MM.1S (cell line): ENCODE results near the gene EVX2.

ENCODE experiments used
- DNase-seq: peaks from one replicate; pipeline ENCODE4 v3.0.0-alpha.2; 2015
- H2AFZ ChIP-seq: fragments of 300-600 bp; sonication (generic); 2 replicates; pipeline ENCODE4 v1.6.0; 2016; ENCODE audit warnings: antibody characterized with exemption, low read length
- H3F3A ChIP-seq: fragments of 300-600 bp; sonication (generic); 2 replicates; pipeline ENCODE4 v1.6.1; 2016; ENCODE audit warnings: mild to moderate bottlenecking, antibody characterized with exemption, low read length, moderate library complexity, mixed read lengths; ENCODE audit not compliant: insufficient read depth
- H3K27ac ChIP-seq: fragments of 300-600 bp; sonication (generic); 2 replicates; pipeline ENCODE4 v1.5.1; 2016; ENCODE audit warnings: mild to moderate bottlenecking, low read length
- H3K27me3 ChIP-seq: fragments of 300-600 bp; sonication (generic); replicated peaks from 2 replicates; pipeline ENCODE4 v1.6.0; 2016; ENCODE audit warnings: low read length; ENCODE audit not compliant: insufficient read depth
- H3K36me3 ChIP-seq: fragments of 300-600 bp; sonication (generic); replicated peaks from 2 replicates; pipeline ENCODE4 v1.6.1; 2016; ENCODE audit warnings: mild to moderate bottlenecking, low read length, mixed read lengths; ENCODE audit not compliant: insufficient read depth
- H3K4me1 ChIP-seq: fragments of 300-600 bp; sonication (generic); 2 replicates; pipeline ENCODE4 v1.6.1; 2016; ENCODE audit warnings: low read length, mixed read lengths
- H3K4me2 ChIP-seq: fragments of 300-600 bp; sonication (generic); 2 replicates; pipeline ENCODE4 v1.6.0; 2016; ENCODE audit warnings: low read depth, low read length
- H3K4me3 ChIP-seq: fragments of 300-600 bp; sonication (generic); 2 replicates; pipeline ENCODE4 v1.5.1; 2016; ENCODE audit warnings: low read length, mixed read lengths
- H3K79me2 ChIP-seq: fragments of 300-600 bp; sonication (generic); 2 replicates; pipeline ENCODE4 v1.6.1; 2016; ENCODE audit warnings: mixed run types, low read length, mixed read lengths
- H3K9ac ChIP-seq: fragments of 300-600 bp; sonication (generic); 2 replicates; pipeline ENCODE4 v1.6.1; 2016; ENCODE audit warnings: low read length, mixed read lengths
- H3K9me2 ChIP-seq: fragments of 300-600 bp; sonication (generic); replicated peaks from 2 replicates; pipeline ENCODE4 v1.6.1; 2016; ENCODE audit warnings: mild to moderate bottlenecking, low read length, mixed read lengths; ENCODE audit not compliant: insufficient read depth
- H3K9me3 ChIP-seq: fragments of 300-600 bp; sonication (generic); replicated peaks from 2 replicates; pipeline ENCODE4 v1.6.1; 2016; ENCODE audit warnings: mild to moderate bottlenecking, low read length, mixed read lengths; ENCODE audit not compliant: insufficient read depth
- H4K20me1 ChIP-seq: fragments of 300-600 bp; sonication (generic); 2 replicates; pipeline ENCODE4 v1.6.1; 2016; ENCODE audit warnings: mild to moderate bottlenecking, low read length, moderate library complexity, mixed read lengths; ENCODE audit not compliant: insufficient read depth
- CTCF ChIP-seq: fragments of 300-600 bp; sonication (generic); IDR thresholded peaks from 2 replicates; pipeline ENCODE4 v1.5.1; 2016; ENCODE audit warnings: antibody characterized with exemption, low read length, mixed read lengths
- EZH2 ChIP-seq: fragments of 300-600 bp; sonication (generic); optimal IDR thresholded peaks from 2 replicates; pipeline ENCODE3; 2017; ENCODE audit warnings: low read depth, mild to moderate bottlenecking, antibody characterized with exemption, low read length, mixed read lengths
- EZH2phosphoT487 ChIP-seq: fragments of 300-600 bp; sonication (generic); IDR thresholded peaks from 2 replicates; pipeline ENCODE4 v1.6.1; 2018; ENCODE audit warnings: antibody characterized with exemption, low read length

The EVX2 gene

GRCh38 chr2:176101842-176102241 is 18.1 kb upstream of the EVX2 start:
- Histone ChIP-seq H3K79me2 (no peaks in the 10 kb centered on the region), H3K4me3 (no peak overlapping the region), H3K9ac (no peak overlapping the region), H3K36me3 (no peaks in the 10 kb centered on the region), H3K4me1 (no peaks in the 10 kb centered on the region), H3K27me3 (peaks cover 14% of the 10 kb centered on the region), H3K9me3 (no peaks in the 10 kb centered on the region), H3K4me2 (no peak overlapping the region), H3F3A (peaks cover 5% of the 10 kb centered on the region; the same call in 1 of the 2 replicates), H3K9me2 (no peaks in the 10 kb centered on the region), H2AFZ (no peak overlapping the region), H4K20me1 (no peaks in the 10 kb centered on the region), H3K27ac (no peak overlapping the region)
- no peak for DNase-seq
- TF ChIP-seq EZH2phosphoT487 (no peak), EZH2 (no peak), CTCF (no peak)

- peaks cover 10% of the 10 kb centered on the region for H3F3A ChIP-seq
- peaks cover 14% of the 10 kb centered on the region for H3K27me3 ChIP-seq
- H4K20me1 ChIP-seq = no peaks in the 10 kb centered on the region
- no peaks in the 10 kb centered on the region for H3K79me2 ChIP-seq
- H2AFZ ChIP-seq = no peak overlapping the region
- H3K4me1 ChIP-seq = no peaks in the 10 kb centered on the region
- H3K4me2 ChIP-seq = no peak overlapping the region
- no peaks in the 10 kb centered on the region for H3K9me2 ChIP-seq
- no peak overlapping the region for H3K27ac ChIP-seq
- H3K36me3 ChIP-seq = no peaks in the 10 kb centered on the region
- DNase-seq = no peak
- no peak overlapping the region for H3K4me3 ChIP-seq
- no peaks in the 10 kb centered on the region for H3K9me3 ChIP-seq
- TF ChIP-seq EZH2 (no peak), CTCF (no peak), EZH2phosphoT487 (no peak)
- no peak overlapping the region for H3K9ac ChIP-seq
These were observed 17.6 kb upstream of the EVX2 start for GRCh38 chr2:176101216-176101830.

GRCh38 chr2:176100547-176101140 is 16.9 kb upstream of the EVX2 start:
- DNase-seq = no peak
- no peaks in the 10 kb centered on the region for H3K9me2 ChIP-seq
- H3K36me3 ChIP-seq = no peaks in the 10 kb centered on the region
- no peaks in the 10 kb centered on the region for H3K9me3 ChIP-seq
- H3K79me2 ChIP-seq = no peaks in the 10 kb centered on the region
- no peak overlapping the region for H3K9ac ChIP-seq
- peaks cover 17% of the 10 kb centered on the region for H3F3A ChIP-seq
- no peak overlapping the region for H2AFZ ChIP-seq
- H3K27ac ChIP-seq = no peak overlapping the region
- H4K20me1 ChIP-seq = no peaks in the 10 kb centered on the region
- no peak overlapping the region for H3K4me3 ChIP-seq
- peaks cover 8% of the 10 kb centered on the region; the same call in 1 of the 2 replicates for H3K27me3 ChIP-seq
- TF ChIP-seq CTCF = no peak
- no peak for TF ChIP-seq EZH2
- TF ChIP-seq EZH2phosphoT487 = no peak
- H3K4me2 ChIP-seq = no peak overlapping the region
- H3K4me1 ChIP-seq = 0 out of 2 replicates have a peak, but pooled peaks cover 3% of the 10 kb centered on the region
